ENCODE data around the gene ZDHHC8.

ZDHHC8 gene

DNA sequence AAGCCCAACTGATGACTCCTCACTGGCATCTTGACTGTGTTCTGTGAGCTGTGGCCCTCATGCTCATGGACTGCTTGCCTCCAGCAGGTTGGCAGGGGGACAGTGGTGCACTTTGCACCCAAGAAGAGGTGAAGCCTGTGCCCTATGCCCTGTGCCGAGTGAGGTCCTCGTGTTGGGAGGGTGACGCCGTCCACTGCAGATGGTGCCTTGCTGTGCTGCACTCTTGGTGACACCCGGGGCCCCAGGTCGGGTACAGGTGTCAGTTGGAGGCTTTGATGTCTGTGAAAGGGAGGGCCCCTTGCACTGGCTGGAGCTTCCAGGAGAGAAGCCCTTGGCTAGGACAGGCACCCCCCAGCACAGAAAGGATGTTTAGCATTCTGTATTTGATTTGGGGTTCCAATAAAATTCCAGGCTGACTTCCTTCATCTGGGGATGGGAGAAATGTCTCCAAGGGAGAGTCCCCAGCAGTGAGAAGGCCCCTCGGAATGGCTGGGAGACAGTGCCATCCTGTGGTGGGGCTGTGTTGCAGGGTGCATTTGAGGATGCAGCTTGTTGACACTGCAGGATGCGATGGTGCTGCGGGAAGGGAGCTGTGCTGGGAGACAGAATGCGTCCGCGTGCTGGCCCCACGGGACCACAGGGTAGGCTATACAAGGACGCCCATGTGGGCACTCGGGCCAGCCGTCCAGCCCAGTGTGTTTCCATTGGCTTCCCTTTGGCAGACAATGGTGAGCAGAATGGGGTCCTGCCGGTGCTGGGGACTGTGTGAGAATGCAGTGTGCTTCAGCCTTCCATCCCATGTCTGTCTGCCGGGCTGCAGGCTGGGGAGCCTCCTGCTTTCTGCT, 2.5 kb upstream of the ZDHHC8 start:
- FAIRE-seq (no peak), DNase-seq (ENCODE audit: insufficient read length) (no peak)
- TF ChIP-seq TAF1 (IDR thresholded peaks at IDR 0.05; ENCODE audit: borderline replicate concordance, low read depth, low read length) (no peak), POLR2A (IDR thresholded peaks at IDR 0.05; ENCODE audit: low read depth, low read length) (no peak), POLR2AphosphoS5 (IDR thresholded peaks at IDR 0.05; ENCODE audit: low read depth, low read length) (no peak; the same call in 1 of the 2 replicates)

DNA sequence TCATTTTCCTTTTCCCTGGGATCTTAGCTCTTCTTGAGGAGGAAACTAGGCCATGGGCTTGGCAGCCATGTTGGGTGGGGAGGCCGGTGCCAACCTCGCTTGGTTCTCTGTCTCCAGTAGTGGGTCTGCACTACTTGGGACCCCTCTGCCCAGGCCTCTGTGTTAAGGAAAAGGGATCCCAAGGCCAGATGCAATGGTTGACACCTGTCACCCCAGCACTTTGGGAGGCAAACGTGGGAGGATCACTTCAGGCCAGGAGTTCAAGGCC, 1.9 kb upstream of the ZDHHC8 start:
- DNase-seq (ENCODE audit: insufficient read length) (no peak), FAIRE-seq (no peak)
- no peak for TF ChIP-seq POLR2A (IDR thresholded peaks at IDR 0.05; ENCODE audit: low read depth, low read length)
- TF ChIP-seq TAF1 (IDR thresholded peaks at IDR 0.05; ENCODE audit: borderline replicate concordance, low read depth, low read length) = no peak
- TF ChIP-seq POLR2AphosphoS5 (IDR thresholded peaks at IDR 0.05; ENCODE audit: low read depth, low read length) = no peak

DNA sequence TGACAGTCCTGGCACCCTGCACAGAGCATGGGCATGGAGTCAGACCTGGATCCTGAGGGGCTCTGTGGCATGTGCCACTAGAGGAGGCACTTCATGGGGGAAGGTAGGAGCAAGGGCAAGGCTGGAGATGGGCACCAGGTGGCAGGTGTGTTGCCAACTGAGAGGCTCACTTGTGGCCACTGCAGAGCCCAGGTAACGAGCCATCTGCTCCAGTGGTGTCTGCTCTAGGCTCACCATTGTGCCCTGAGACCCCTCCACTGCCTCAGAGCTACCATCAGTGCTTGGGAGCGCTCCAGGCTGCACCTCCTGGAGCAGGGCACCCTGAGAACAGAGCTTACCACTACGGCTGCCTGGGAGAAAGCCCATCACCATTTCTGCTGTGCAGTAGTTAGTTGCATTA, 1.3 kb upstream of the ZDHHC8 start:
- FAIRE-seq (no peak), DNase-seq (ENCODE audit: insufficient read length) (no peak)
- TF ChIP-seq POLR2AphosphoS5 (IDR thresholded peaks at IDR 0.05; ENCODE audit: low read depth, low read length) = no peak
- TF ChIP-seq TAF1 (IDR thresholded peaks at IDR 0.05; ENCODE audit: borderline replicate concordance, low read depth, low read length) = no peak
- TF ChIP-seq POLR2A (IDR thresholded peaks at IDR 0.05; ENCODE audit: low read depth, low read length) = no peak

DNA sequence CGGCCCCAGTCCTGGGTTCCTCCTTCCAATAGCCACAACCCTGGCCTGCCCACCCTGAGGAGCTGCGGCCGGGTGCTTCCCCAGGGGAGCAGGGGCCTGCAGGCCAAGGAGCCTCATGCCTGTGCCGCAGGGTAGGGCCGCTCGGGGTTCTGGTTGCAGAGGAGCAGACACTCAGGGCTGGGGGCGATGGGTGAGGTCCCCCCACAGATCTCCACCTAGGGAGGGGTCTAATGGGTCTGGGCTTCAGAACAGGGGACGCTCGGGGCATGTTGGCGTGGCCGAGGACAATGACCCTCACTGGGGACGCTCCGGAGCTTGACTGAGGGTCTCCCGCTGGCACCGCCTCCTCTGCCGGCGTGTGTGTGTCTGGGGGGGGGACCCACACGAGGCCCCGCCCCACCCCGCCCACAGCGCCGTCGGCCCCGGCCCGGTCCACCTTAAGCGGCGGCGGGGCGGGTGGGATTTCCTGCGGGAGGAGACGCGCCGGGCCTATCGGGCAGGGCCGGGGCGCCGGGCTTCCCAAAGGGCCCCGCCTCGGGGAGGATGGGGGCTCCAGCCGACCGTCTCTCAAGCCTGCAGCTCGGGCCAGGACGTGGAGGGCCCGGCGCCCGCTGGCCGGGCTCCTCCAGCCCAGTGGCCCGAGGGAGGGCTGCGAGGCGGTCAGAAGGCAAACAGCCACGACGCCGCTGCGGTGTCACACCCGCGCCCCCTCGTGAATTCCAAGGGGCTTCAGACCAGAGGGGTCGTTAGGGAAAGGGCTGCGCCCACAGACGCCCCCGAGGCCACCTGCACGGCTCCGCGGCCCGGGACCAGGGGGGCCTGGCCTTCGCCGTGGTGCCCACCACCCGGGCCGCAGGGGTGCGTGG, 640 bp upstream of the ZDHHC8 start:
- peak; percentile 88 for DNase-seq (ENCODE audit: insufficient read length)
- TF ChIP-seq TAF1 (IDR thresholded peaks at IDR 0.05; ENCODE audit: borderline replicate concordance, low read depth, low read length) (no peak), POLR2A (IDR thresholded peaks at IDR 0.05; ENCODE audit: low read depth, low read length) (no peak), POLR2AphosphoS5 (IDR thresholded peaks at IDR 0.05; ENCODE audit: low read depth, low read length) (no peak)
- peak; percentile 86 for FAIRE-seq

DNA sequence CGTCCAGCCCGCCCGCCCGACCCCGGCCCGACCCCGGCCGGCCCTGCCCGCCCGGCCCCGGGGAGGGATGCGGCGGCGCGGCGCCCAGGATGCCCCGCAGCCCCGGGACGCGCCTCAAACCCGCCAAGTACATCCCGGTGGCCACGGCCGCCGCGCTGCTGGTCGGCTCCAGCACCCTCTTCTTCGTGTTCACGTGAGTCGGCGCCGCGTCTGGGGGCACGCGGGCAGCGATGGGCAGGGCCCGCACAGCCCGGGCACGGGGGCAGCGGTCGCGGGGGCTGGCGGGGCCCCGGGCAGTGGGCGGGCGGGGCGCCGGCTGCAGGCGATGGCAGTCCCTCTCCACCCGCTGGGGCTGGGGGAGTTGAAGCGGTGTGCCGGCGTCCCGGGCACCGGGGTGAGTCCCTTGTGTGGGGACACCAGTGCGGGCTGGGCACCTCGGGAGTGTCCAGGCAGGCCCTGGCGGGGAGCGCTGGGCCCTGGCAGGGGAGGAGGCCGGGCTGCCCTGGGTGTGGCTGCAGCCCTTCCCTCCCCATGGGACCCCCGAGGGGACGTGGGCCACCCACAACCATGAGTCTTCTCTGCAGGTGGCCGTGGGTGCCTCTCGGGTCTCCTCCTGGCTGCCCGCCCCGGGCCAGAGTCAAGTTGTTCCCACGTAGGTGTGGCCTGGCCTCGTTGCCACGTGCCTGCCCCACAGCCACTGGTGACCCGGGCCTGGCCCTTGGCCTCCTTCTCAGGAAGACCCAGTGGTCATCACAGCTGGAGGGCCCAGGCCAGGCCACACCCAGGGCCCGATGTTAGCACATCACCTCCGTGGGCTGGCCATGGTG, 468 bp downstream of the ZDHHC8 start:
- DNase-seq (ENCODE audit: insufficient read length) (no peak), FAIRE-seq (no peak)
- TF ChIP-seq TAF1 (IDR thresholded peaks at IDR 0.05; ENCODE audit: borderline replicate concordance, low read depth, low read length) = no peak
- no peak for TF ChIP-seq POLR2AphosphoS5 (IDR thresholded peaks at IDR 0.05; ENCODE audit: low read depth, low read length)
- no peak for TF ChIP-seq POLR2A (IDR thresholded peaks at IDR 0.05; ENCODE audit: low read depth, low read length)

DNA sequence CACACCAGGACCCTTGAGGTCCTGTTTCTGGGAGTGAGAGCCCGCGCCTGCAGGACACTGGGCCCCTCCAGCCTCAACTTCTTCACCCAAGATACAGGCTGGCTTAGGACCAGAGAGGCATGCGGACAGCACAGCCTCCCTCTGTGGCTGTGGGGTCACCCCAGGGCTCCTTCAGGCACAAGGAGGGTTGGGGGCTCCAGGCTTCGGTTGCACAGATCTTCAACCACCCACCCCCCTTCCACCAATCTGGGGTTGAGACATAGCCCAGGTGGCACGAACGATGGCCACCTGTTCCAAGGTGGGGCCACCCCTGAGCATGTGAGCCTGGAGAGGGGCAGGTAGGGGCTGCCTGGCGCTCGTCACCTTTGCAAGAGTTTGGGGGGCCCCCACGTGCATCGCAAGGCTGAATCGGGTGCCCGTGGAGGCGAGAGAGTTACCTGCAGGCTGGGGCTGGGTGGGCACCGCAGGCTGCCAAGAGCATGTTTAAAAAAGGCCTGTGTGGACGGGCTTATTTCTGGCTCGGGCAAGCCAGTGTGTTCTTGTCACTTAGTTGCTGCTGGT, 1.2 kb downstream of the ZDHHC8 start:
- DNase-seq (ENCODE audit: insufficient read length) = no peak
- TF ChIP-seq TAF1 (IDR thresholded peaks at IDR 0.05; ENCODE audit: borderline replicate concordance, low read depth, low read length) (no peak), POLR2AphosphoS5 (IDR thresholded peaks at IDR 0.05; ENCODE audit: low read depth, low read length) (no peak), POLR2A (IDR thresholded peaks at IDR 0.05; ENCODE audit: low read depth, low read length) (no peak)
- no peak for FAIRE-seq

DNA sequence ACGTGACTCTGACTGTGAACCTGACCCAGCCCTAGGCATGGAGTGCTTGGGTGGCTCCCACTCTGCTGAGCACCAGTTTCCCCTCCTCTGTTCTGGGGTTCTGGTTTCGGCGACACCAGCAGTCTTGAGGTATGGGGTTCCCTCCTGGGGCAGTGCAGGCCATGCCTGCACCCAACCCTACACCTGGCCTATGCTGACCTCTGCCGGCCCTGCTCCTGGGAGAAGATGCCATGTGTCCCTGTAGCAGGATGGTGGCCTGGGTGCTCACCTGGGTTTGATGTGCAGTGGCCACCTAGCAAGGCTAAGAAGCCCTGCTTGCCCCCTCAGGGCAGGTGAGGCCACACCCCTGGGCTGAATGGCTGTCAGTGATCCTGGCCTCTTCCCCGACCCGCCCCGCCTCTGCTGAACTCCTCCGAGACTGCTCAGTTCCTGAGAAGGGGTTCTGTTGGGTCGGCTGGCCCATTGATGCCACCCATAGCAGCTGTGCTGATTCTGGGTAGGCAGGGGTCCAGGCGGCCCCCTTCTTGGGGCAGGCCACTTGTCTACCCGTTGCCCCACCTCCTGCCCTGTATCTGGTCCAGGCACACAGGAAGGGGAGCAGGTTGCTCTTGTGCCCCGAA, 2.4 kb downstream of the ZDHHC8 start:
- DNase-seq (ENCODE audit: insufficient read length) (no peak), FAIRE-seq (no peak)
- TF ChIP-seq POLR2A (IDR thresholded peaks at IDR 0.05; ENCODE audit: low read depth, low read length) = no peak
- TF ChIP-seq TAF1 (IDR thresholded peaks at IDR 0.05; ENCODE audit: borderline replicate concordance, low read depth, low read length) = no peak
- no peak for TF ChIP-seq POLR2AphosphoS5 (IDR thresholded peaks at IDR 0.05; ENCODE audit: low read depth, low read length)

DNA sequence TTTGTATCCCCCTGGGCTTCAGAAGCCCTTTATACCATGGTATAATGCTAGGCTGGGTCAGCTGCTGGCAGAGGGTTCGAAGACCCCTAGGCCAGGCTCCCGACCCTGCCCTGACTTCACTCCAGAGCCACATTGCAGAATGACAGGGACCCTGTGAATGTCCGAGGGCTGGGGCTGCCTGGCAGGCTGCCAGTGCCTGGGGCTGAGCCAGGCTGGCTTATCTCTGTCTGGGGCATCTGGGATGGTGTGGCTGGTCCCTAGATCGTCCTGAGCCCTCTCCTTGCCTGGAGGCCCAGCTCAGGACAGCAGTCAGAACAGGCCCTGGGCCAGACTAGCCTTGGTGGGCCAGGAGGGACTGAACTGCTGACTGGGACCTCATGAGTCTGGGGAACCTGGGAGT, 3.7 kb downstream of the ZDHHC8 start:
- no peak for FAIRE-seq
- TF ChIP-seq POLR2A (IDR thresholded peaks at IDR 0.05; ENCODE audit: low read depth, low read length) = no peak
- no peak for TF ChIP-seq POLR2AphosphoS5 (IDR thresholded peaks at IDR 0.05; ENCODE audit: low read depth, low read length)
- TF ChIP-seq TAF1 (IDR thresholded peaks at IDR 0.05; ENCODE audit: borderline replicate concordance, low read depth, low read length) = no peak
- DNase-seq (ENCODE audit: insufficient read length) = no peak

DNA sequence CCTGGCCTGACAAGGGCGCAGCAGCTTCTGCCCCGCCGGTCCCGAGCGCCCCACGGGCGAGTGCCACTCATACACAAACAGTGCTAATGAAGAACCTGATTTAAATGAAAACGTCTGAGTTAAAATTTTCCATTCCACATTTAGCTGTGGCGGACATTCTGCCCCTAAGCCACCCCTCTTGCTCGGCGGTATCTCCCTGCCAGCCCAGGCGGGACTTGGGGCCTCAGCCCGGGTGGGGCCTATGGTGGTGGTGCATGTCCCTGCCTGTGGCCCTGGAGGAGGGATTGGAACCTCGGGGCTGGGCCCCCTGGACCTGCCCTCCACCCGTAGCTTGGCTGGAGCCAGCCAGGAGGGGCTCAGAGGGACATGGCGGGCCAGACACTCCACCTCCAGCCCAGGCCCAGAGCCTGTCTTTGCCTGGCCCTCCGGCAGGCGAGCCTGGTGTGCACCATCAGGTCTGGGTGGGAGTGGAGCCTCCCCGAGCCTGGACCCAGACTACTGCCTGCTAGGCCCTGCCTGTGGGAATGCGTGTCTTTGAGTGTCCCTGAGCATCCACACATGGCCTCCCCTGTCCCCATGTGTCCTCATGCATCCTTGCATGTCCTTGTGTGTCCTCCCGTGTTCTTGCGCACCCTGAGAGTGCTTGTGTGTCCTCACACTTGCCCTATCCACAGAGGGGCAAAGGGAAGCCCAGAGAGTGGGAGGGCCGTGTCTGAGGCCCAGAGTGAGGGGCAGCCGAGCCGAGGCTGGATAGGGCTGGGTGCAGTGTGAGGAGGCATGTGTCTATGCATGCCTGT, 4.4 kb downstream of the ZDHHC8 start:
- TF ChIP-seq TAF1 (IDR thresholded peaks at IDR 0.05; ENCODE audit: borderline replicate concordance, low read depth, low read length) (no peak), POLR2AphosphoS5 (IDR thresholded peaks at IDR 0.05; ENCODE audit: low read depth, low read length) (no peak), POLR2A (IDR thresholded peaks at IDR 0.05; ENCODE audit: low read depth, low read length) (no peak)
- DNase-seq (ENCODE audit: insufficient read length) (no peak), FAIRE-seq (no peak)

DNA sequence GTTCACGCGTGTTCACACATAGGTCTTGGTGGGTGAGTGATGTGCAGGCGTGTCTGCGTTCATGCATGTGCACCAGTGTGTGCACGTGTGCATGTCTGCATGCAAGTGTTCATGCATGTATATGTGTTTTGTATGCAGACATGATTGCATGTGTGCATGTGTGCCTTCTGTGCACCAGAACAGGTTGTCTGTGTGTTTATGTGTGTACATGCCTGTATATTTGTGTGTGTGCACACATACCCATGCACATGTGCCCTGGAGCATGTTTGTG, 4.9 kb downstream of the ZDHHC8 start:
- TF ChIP-seq TAF1 (IDR thresholded peaks at IDR 0.05; ENCODE audit: borderline replicate concordance, low read depth, low read length) (no peak), POLR2AphosphoS5 (IDR thresholded peaks at IDR 0.05; ENCODE audit: low read depth, low read length) (no peak), POLR2A (IDR thresholded peaks at IDR 0.05; ENCODE audit: low read depth, low read length) (no peak)
- DNase-seq (ENCODE audit: insufficient read length) = no peak
- FAIRE-seq = no peak
